K562 (cell line): Measurements from ENCODE around the gene QKI. TPM values are rescaled to one million over a fixed set of nuclear protein-coding genes. Genes with fewer than 3 reads are reported as not detected.

Source experiments
- ATAC-seq: fragments of 200-7000 bp; cut with Tn5 transposase; 3 replicates; pipeline ENCODE4 v1.9.1; 2020; ENCODE audit warnings: moderate library complexity
- BruUV-seq: library from RNA; stranded (reverse); fragments of 400-500 nt; replicated peaks from 2 replicates; lab custom pipeline; 2021; lab: Mats Ljungman, UMichigan
- CTCF ChIA-PET: fragments of 300-600 bp; formaldehyde crosslinking; extraction: SDS; loops from one replicate; lab custom pipeline; 2021; ENCODE audit warnings: low intra/inter-chr PET ratio; lab: Yijun Ruan, JAX
- POLR2A ChIA-PET: fragments of 300-600, 350-650 bp; sonication (Branson Sonifier 250); formaldehyde crosslinking; extraction: SDS; loops from one replicate; lab custom pipeline; 2021; ENCODE audit warnings: antibody characterized with exemption, inconsistent platforms; lab: Yijun Ruan, JAX
- DNase-seq, 4 experiments: peaks; one replicate each; pipeline versions ENCODE4 v3.0.0 to v3.0.0-alpha.2; 2011 to 2018; ENCODE audit warnings: low spot score in 3 of 4, mixed read lengths in 3 of 4; ENCODE audit errors: extremely low read depth in 1 of 4
- FAIRE-seq: peaks from 2 replicates; lab custom pipeline; 2011; peaks lifted over from hg19 to GRCh38; lab: Jason Lieb, UNC
- H2AFZ ChIP-seq: 2 replicates; pipeline ENCODE4 v1.6.0; 2011; ENCODE audit warnings: low read depth, low read length, control low read depth, inconsistent platforms
- H3K27ac ChIP-seq: fragments of 200-600 bp; 3 replicates; pipeline ENCODE4 v1.8.0; 2011; ENCODE audit warnings: low read depth, mild to moderate bottlenecking, control low read depth, inconsistent platforms, low read length, moderate library complexity, mixed read lengths; ENCODE audit errors: extremely low read depth
- H3K27me3 ChIP-seq, 2 experiments: fragments of 300-600 bp in 1 of 2; 2 replicates in 1 of 2; 3 replicates in 1 of 2; pipeline versions ENCODE4 v1.6.0 to v1.8.0; 2011; ENCODE audit warnings: inconsistent platforms in 2 of 2, low read length in 2 of 2, mild to moderate bottlenecking in 1 of 2, mixed read lengths in 1 of 2, moderate library complexity in 1 of 2; ENCODE audit not compliant: control insufficient read depth in 2 of 2, insufficient read depth in 2 of 2
- H3K36me3 ChIP-seq: fragments of 300-600 bp; 3 replicates; pipeline ENCODE4 v1.8.0; 2011; ENCODE audit warnings: mild to moderate bottlenecking, low read length, inconsistent platforms; ENCODE audit not compliant: control insufficient read depth, insufficient read depth
- H3K4me1 ChIP-seq, 2 experiments: fragments of 200-600 bp in 1 of 2; replicated peaks in 1 of 2; 2 replicates in 1 of 2; 3 replicates in 1 of 2; pipeline versions ENCODE4 v1.5.1 to v1.8.0; 2011; ENCODE audit warnings: inconsistent platforms in 2 of 2, low read length in 2 of 2, mild to moderate bottlenecking in 1 of 2, mixed read lengths in 1 of 2, moderate library complexity in 1 of 2; ENCODE audit not compliant: control insufficient read depth in 2 of 2, insufficient read depth in 2 of 2
- H3K4me2 ChIP-seq: 2 replicates; pipeline ENCODE4 v1.6.1; 2011; ENCODE audit warnings: low read length, control low read depth, inconsistent platforms, mixed read lengths; ENCODE audit not compliant: insufficient read depth
- H3K4me3 ChIP-seq: fragments of 200-600 bp; sonication (generic), shearing (Covaris generic); 2 replicates; pipeline ENCODE4 v1.5.1; 2016; ENCODE audit warnings: control low read depth, inconsistent platforms
- H3K79me2 ChIP-seq: fragments of 200-600 bp; 3 replicates; pipeline ENCODE4 v1.8.0; 2011; ENCODE audit warnings: low read length, inconsistent platforms; ENCODE audit not compliant: control insufficient read depth, insufficient read depth
- H3K9ac ChIP-seq, 2 experiments: 2 replicates each; pipeline versions ENCODE4 v1.6.0 to v1.6.1; 2011; ENCODE audit warnings: low read depth in 2 of 2, low read length in 2 of 2, control low read depth in 1 of 2, inconsistent platforms in 1 of 2, mild to moderate bottlenecking in 1 of 2, mixed read lengths in 1 of 2; ENCODE audit not compliant: insufficient read depth in 1 of 2
- H3K9me1 ChIP-seq: one replicate; pipeline ENCODE4 v1.6.0; 2011; ENCODE audit warnings: inconsistent platforms, mild to moderate bottlenecking, low read length, moderate library complexity; ENCODE audit not compliant: control insufficient read depth, insufficient read depth
- H3K9me3 ChIP-seq: replicated peaks from 2 replicates; pipeline ENCODE4 v1.5.1; 2011; ENCODE audit warnings: low read depth, low read length, inconsistent platforms; ENCODE audit not compliant: control insufficient read depth, insufficient read depth
- H4K20me1 ChIP-seq: replicated peaks from 2 replicates; pipeline ENCODE4 v1.6.1; 2011; ENCODE audit warnings: low read length, inconsistent platforms, mixed read lengths; ENCODE audit not compliant: control insufficient read depth, insufficient read depth
- CREB1 ChIP-seq, 2 experiments: sonication (generic) in 1 of 2; formaldehyde crosslinking in 1 of 2; IDR thresholded peaks; 2 replicates each; pipeline versions ENCODE4 v1.6.1 to v1.8.0; 2012 to 2022; ENCODE audit warnings: inconsistent platforms in 1 of 2, mild to moderate bottlenecking in 1 of 2, missing genetic modification reagents in 1 of 2, moderate library complexity in 1 of 2
- POU5F1 ChIP-seq: fragments of 150-350 bp; IDR thresholded peaks from 2 replicates; pipeline ENCODE4 v1.6.1; 2014; ENCODE audit warnings: borderline replicate concordance, low read length, low read depth, mild to moderate bottlenecking; ENCODE audit not compliant: partially characterized antibody
- SREBF2 ChIP-seq: sonication (generic); formaldehyde crosslinking; IDR thresholded peaks from 2 replicates; pipeline ENCODE4 v1.4.0; 2020; ENCODE audit warnings: mild to moderate bottlenecking, missing genetic modification reagents
- ZNF41 ChIP-seq: fragments of 250-450 bp; sonication (Bioruptor Pico); conservative IDR thresholded peaks from 2 replicates; pipeline ENCODE4 v1.4.0; 2020; ENCODE audit warnings: mild to moderate bottlenecking
- WGBS: fragments of 100-300 bp; shearing (Covaris generic); methylation state at CpG from one replicate; pipeline ENCODE4 v1.1.6; 2016; ENCODE audit warnings: low coverage, mixed read lengths; ENCODE audit not compliant: insufficient coverage; ENCODE audit errors: missing lambda C conversion rate; 5-methylcytosine and 5-hydroxymethylcytosine counted together
- in situ Hi-C: fragments of 300-500 bp; cut with MboI; formaldehyde crosslinking; loops from 4 replicates; pipeline ENCODE4 v1.15.0; 2018; ENCODE audit warnings: inconsistent platforms, mixed read lengths
- intact Hi-C: fragments of 100-400 bp; cut with micrococcal nuclease; formaldehyde crosslinking; loops from 2 replicates; pipeline ENCODE4 v1.14.2; 2022
- polyA plus RNA-seq, 8 experiments: library from polyadenylated mRNA; depleted of rRNA in 4 of 8; stranded (reverse) in 5 of 8; unstranded in 3 of 8; fragments of >200 nt; fragmentation: Nextera tagmentation in 2 of 8; fragmentation: Illumina TruSeq in 1 of 8; extraction: Ambion mirVana in 2 of 8; extraction: Trizol in 1 of 8; gene quantifications; 2 replicates each; pipeline versions ENCODE4 v1.2.1 to v1.2.3, GENCODE V29; 2011 to 2014; ENCODE audit warnings: inconsistent platforms in 1 of 8, missing spikeins in 1 of 8
- total RNA-seq, 7 experiments: library from RNA; depleted of rRNA in 6 of 7; stranded (reverse); fragments of >200 nt in 6 of 7; fragmentation: Illumina TruSeq in 2 of 7; extraction: Trizol in 2 of 7; gene quantifications; 2 replicates each; pipeline versions ENCODE4 v1.2.1 to v1.2.3, GENCODE V29; 2011 to 2021; ENCODE audit warnings: low replicate concordance in 1 of 7
- TF ChIP-seq, protein P1 (sequence below), 2 experiments: fragments of 450-650 bp in 1 of 2; sonication (generic) in 1 of 2; formaldehyde crosslinking in 1 of 2; IDR thresholded peaks in 1 of 2; conservative IDR thresholded peaks in 1 of 2; 2 replicates each; pipeline versions ENCODE4 v1.6.1 to v1.8.1; 2016 to 2023; ENCODE audit warnings: mild to moderate bottlenecking in 2 of 2, moderate library complexity in 2 of 2, inconsistent platforms in 1 of 2, missing genetic modification reagents in 1 of 2

Gene QKI
- total and polyA plus RNA-seq, 9 of the 15 experiments (the other 6 are each of a cell fraction or from before 2014, with no cell fraction given) = 20.4 to 215 (median 123) TPM

DNA sequence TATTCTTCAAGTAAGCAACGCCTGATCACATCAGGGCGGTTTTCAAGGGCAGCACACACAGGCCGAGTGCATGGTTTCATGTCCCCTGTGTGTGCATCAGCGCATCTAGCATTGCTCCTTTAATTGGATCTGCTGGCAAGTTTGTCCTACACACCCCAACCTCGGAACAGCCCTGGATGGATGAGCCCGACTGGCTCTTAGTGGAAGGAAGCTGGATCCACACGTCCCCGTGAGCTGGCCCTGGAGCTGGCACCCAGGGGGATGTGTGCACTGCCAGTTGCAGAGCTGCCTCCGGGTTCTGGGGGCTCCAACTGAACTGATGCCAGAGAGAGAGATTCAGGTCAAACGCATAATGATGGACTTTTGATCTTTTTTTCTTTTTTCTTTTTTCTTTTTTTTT, 39.2 kb upstream of the QKI start:
- no peaks in the 10 kb centered on the region for H4K20me1 ChIP-seq
- ATAC-seq (peak; percentile 13; the same call in 1 of the 3 replicates), DNase-seq (no peak), FAIRE-seq (no peak)
- no peak overlapping the region; the same call in 1 of the 2 replicates for H3K4me2 ChIP-seq
- ChIA-PET POLR2A (interaction anchor here (1.6 kb wide), 1 partner anchor 14 kb away, joined by 3 read pairs; no protein-coding TSS in a partner anchor), CTCF (no interaction called here)
- intact Hi-C loops (no loop called here), in situ Hi-C loops (no loop called here)
- no TSS peak for BruUV-seq
- H3K9me1 ChIP-seq = no peaks in the 10 kb centered on the region
- H3K4me1 ChIP-seq = no peaks in the 10 kb centered on the region
- no peaks in the 10 kb centered on the region for H3K9me3 ChIP-seq
- WGBS = 1% methylated on average over 10 of the region's 10 CpGs
- no peak overlapping the region for H3K27ac ChIP-seq
- no peaks in the 10 kb centered on the region for H3K79me2 ChIP-seq
- H3K9ac ChIP-seq = no peak overlapping the region
- H3K4me3 ChIP-seq = no peak overlapping the region
- peaks cover 44 to 77% of the 10 kb centered on the region in 2 experiments for H3K27me3 ChIP-seq
- TF ChIP-seq CREB1 (IDR thresholded peaks at IDR 0.05) = no peak
- no peak for TF ChIP-seq CREB1 (CRISPR knock-in tag; IDR thresholded peaks at IDR 0.05)
- TF ChIP-seq POU5F1 = no peak
- no peak for TF ChIP-seq SREBF2 (CRISPR knock-in tag)
- TF ChIP-seq, protein P1, sequence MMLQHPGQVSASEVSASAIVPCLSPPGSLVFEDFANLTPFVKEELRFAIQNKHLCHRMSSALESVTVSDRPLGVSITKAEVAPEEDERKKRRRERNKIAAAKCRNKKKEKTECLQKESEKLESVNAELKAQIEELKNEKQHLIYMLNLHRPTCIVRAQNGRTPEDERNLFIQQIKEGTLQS (IDR thresholded peaks at IDR 0.05) = no peak
- TF ChIP-seq, protein P1 (CRISPR knock-in tag; conservative IDR thresholded peaks at IDR 0.05) = no peak
- TF ChIP-seq ZNF41 (CRISPR knock-in tag) = no peak
- H3K36me3 ChIP-seq = no peaks in the 10 kb centered on the region
- H2AFZ ChIP-seq = no peak overlapping the region
